PC-3 (cell line): ENCODE results near the gene GALNT18.

Source experiments
- EZH2 ChIP-seq: fragments of 300-600 bp; sonication (generic); IDR thresholded peaks from one replicate; pipeline ENCODE4 v1.6.1; 2017; ENCODE audit warnings: antibody characterized with exemption, mild to moderate bottlenecking, low read length; ENCODE audit not compliant: unreplicated experiment
- EZH2phosphoT487 ChIP-seq: fragments of 300-600 bp; sonication (generic); IDR thresholded peaks from 2 replicates; pipeline ENCODE4 v1.6.1; 2018; ENCODE audit warnings: mild to moderate bottlenecking, antibody characterized with exemption, low read length, borderline replicate concordance
- TF ChIP-seq, protein P1 (sequence below): fragments of 300-600 bp; sonication (generic); conservative IDR thresholded peaks from 2 replicates; pipeline ENCODE4 v1.5.1; 2017; ENCODE audit warnings: antibody characterized with exemption, low read depth, mild to moderate bottlenecking, low read length

DNA sequence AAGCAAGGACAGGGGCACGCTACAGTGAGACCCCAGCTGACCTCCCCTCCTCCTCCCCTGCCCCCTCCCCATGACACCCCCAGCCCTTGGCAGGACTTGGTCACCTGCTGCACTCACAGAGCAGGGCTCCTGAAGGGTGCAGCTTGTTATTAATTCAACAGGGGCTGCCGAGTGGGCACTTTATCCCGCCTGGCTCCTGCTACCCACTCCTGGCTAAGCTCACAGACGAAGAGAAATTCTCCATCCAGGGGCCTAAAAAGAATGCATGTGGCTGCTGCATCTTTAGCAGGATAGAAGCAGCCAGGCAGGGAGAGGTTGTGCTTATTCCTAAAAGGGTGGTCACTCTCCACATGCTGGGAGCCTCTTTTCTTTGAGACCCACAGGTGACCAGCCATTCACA, 40.3 kb downstream of the GALNT18 start:
- TF ChIP-seq EZH2 = no peak
- TF ChIP-seq, protein P1, sequence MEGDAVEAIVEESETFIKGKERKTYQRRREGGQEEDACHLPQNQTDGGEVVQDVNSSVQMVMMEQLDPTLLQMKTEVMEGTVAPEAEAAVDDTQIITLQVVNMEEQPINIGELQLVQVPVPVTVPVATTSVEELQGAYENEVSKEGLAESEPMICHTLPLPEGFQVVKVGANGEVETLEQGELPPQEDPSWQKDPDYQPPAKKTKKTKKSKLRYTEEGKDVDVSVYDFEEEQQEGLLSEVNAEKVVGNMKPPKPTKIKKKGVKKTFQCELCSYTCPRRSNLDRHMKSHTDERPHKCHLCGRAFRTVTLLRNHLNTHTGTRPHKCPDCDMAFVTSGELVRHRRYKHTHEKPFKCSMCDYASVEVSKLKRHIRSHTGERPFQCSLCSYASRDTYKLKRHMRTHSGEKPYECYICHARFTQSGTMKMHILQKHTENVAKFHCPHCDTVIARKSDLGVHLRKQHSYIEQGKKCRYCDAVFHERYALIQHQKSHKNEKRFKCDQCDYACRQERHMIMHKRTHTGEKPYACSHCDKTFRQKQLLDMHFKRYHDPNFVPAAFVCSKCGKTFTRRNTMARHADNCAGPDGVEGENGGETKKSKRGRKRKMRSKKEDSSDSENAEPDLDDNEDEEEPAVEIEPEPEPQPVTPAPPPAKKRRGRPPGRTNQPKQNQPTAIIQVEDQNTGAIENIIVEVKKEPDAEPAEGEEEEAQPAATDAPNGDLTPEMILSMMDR = no peak
- TF ChIP-seq EZH2phosphoT487 = no peak
